Osteocyte (in vitro differentiated cells): ENCODE data around the gene PDE10A. TPM values are rescaled to one million over a fixed set of nuclear protein-coding genes. Genes with fewer than 3 reads are reported as not detected.

Experiments used
- DNase-seq: peaks from one replicate; pipeline ENCODE4 v3.0.0; 2021; ENCODE audit warnings: mixed read lengths; ENCODE audit not compliant: unreplicated experiment; ENCODE audit errors: extremely low spot score
- H3K27ac Mint-ChIP-seq: one replicate; pipeline ENCODE4 v1.8.0; 2021; ENCODE audit warnings: mild to moderate bottlenecking, mixed read lengths; ENCODE audit not compliant: unreplicated experiment
- H3K27me3 Mint-ChIP-seq: one replicate; pipeline ENCODE4 v1.8.0; 2021; ENCODE audit warnings: mixed read lengths; ENCODE audit not compliant: unreplicated experiment
- H3K36me3 Mint-ChIP-seq: one replicate; pipeline ENCODE4 v1.8.0; 2021; ENCODE audit warnings: mixed read lengths; ENCODE audit not compliant: unreplicated experiment
- H3K4me1 Mint-ChIP-seq: one replicate; pipeline ENCODE4 v1.8.0; 2021; ENCODE audit warnings: mixed read lengths; ENCODE audit not compliant: unreplicated experiment
- H3K4me3 Mint-ChIP-seq: one replicate; pipeline ENCODE4 v1.8.0; 2021; ENCODE audit warnings: mild to moderate bottlenecking, moderate library complexity, mixed read lengths; ENCODE audit not compliant: unreplicated experiment
- H3K9me3 Mint-ChIP-seq: one replicate; pipeline ENCODE4 v1.8.0; 2021; ENCODE audit warnings: mixed read lengths; ENCODE audit not compliant: unreplicated experiment
- total RNA-seq: library from RNA; stranded (reverse); gene quantifications from 2 replicates; pipeline ENCODE4 v1.2.1, GENCODE V29; 2021
- TF ChIP-seq, protein P1 (sequence below): fragments of 200-600 bp; sonication (generic); IDR thresholded peaks from 2 replicates; pipeline ENCODE4 v1.5.0; 2021; ENCODE audit warnings: antibody characterized with exemption, mild to moderate bottlenecking, moderate library complexity

PDE10A gene
- total RNA-seq, 1 donor from 2014 or later = 9.8 TPM

DNA sequence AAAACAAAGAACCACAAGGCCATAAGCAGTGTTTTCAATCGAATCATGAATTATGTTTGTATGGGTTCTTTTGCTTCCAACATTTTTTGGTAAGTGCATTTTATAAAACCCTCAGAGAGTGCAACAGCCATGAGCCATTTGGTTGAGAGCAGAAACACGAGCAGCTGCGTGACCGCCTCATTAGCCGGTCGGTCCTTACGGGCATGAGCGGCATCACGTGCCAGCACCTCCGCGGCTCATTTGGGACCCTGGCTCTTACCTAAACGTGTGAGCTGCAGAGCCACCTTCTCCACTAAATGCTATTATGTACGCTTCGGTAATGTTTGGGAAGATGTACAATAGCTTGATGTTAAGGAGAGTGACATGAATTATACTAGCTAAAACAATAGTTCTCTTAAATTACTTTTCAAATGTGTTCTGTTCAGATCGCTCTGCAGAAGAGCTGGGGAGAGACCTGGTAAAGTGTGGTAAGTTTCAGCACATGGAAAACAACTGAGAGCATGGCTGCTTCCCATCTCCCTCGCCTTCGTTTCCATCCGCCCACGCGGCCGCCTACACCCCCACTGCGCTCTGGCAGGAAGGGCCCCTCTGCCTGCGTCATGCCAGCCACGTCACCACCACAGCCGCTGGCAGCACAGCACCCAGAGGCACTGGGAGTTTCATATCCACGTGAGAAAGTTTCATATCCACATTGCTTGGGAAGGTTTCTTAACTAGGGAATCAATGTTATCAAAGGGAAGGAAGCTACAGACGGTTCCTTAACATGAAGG, 23.7 kb upstream of the PDE10A start:
- Mint-ChIP-seq H3K36me3 (no peaks in the 10 kb centered on the region), H3K27ac (no peak overlapping the region), H3K4me3 (no peak overlapping the region), H3K4me1 (peaks cover 7% of the 10 kb centered on the region), H3K27me3 (no peaks in the 10 kb centered on the region), H3K9me3 (peaks cover 4% of the 10 kb centered on the region)
- no peak for DNase-seq
- TF ChIP-seq, protein P1, sequence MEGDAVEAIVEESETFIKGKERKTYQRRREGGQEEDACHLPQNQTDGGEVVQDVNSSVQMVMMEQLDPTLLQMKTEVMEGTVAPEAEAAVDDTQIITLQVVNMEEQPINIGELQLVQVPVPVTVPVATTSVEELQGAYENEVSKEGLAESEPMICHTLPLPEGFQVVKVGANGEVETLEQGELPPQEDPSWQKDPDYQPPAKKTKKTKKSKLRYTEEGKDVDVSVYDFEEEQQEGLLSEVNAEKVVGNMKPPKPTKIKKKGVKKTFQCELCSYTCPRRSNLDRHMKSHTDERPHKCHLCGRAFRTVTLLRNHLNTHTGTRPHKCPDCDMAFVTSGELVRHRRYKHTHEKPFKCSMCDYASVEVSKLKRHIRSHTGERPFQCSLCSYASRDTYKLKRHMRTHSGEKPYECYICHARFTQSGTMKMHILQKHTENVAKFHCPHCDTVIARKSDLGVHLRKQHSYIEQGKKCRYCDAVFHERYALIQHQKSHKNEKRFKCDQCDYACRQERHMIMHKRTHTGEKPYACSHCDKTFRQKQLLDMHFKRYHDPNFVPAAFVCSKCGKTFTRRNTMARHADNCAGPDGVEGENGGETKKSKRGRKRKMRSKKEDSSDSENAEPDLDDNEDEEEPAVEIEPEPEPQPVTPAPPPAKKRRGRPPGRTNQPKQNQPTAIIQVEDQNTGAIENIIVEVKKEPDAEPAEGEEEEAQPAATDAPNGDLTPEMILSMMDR = no peak

DNA sequence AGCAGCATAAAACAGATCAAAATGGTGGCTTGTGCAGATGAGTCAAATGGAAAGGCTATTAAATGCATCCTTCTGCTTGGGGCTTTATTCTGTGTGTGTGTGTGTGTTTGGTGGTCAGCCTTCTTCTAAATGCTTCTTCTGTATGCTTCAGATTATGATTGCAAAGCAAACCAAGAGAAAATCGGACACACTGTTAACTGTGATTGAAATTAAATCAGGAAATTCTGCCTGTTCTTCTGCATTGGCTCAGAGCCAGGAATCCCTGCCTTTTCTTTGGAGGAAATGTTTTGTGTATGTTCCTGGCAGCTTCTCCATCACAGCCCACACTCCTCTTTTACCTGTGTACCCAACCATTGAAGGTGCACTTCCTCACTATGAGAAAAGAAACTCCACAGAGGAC, 22.3 kb upstream of the PDE10A start:
- H3K27me3 Mint-ChIP-seq = no peaks in the 10 kb centered on the region
- H3K4me3 Mint-ChIP-seq = no peak overlapping the region
- no peak for DNase-seq
- H3K36me3 Mint-ChIP-seq = no peaks in the 10 kb centered on the region
- peaks cover 4% of the 10 kb centered on the region for H3K9me3 Mint-ChIP-seq
- no peak overlapping the region for H3K27ac Mint-ChIP-seq
- TF ChIP-seq, protein P1 = no peak
- H3K4me1 Mint-ChIP-seq = peaks cover 2% of the 10 kb centered on the region

DNA sequence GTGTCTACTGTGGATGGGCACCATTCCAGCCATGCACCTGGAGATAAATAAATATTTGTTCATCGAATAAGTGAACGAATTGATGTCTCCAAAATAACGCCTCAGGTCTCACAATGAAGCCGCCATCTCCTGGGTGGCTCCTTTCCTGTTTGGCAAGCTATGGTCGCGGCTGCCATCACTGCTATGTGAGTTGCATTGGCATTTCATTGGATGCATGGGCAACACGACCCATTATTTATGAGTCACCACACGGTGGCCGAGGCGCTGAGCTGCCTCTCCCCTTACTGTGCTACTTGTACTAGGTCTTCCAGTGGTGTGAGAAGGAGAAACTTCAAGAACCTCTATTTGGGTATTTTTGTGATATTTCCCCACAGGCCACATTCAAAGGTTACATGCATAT, 21.3 kb upstream of the PDE10A start:
- Mint-ChIP-seq H3K9me3 (peaks cover under 1% of the 10 kb centered on the region), H3K36me3 (no peaks in the 10 kb centered on the region), H3K4me3 (no peak overlapping the region), H3K27ac (no peak overlapping the region), H3K4me1 (no peaks in the 10 kb centered on the region), H3K27me3 (no peaks in the 10 kb centered on the region)
- DNase-seq = no peak
- TF ChIP-seq, protein P1 = no peak

DNA sequence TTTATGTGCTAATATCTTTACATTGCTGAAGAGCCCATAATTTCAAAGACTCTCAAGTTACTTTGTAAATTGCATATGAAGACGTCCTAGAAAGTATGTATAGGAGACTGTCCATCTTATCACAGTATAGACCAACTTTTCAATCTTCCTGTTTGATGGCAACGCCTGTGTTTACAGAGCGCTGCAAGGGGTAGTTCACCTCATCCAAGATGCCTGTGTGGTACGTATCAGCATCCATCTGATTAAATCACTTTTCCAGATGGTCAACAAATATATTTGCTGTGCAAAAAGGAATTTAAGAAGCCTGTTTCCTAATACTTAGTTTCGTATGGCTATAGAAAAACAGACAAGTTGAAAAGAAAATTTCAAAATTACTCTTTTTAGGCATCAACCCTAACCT, 17.9 kb upstream of the PDE10A start:
- no peaks in the 10 kb centered on the region for H3K9me3 Mint-ChIP-seq
- no peak for DNase-seq
- H3K36me3 Mint-ChIP-seq = no peaks in the 10 kb centered on the region
- H3K4me3 Mint-ChIP-seq = no peak overlapping the region
- TF ChIP-seq, protein P1 = no peak
- no peaks in the 10 kb centered on the region for H3K4me1 Mint-ChIP-seq
- H3K27ac Mint-ChIP-seq = no peak overlapping the region
- H3K27me3 Mint-ChIP-seq = no peaks in the 10 kb centered on the region

DNA sequence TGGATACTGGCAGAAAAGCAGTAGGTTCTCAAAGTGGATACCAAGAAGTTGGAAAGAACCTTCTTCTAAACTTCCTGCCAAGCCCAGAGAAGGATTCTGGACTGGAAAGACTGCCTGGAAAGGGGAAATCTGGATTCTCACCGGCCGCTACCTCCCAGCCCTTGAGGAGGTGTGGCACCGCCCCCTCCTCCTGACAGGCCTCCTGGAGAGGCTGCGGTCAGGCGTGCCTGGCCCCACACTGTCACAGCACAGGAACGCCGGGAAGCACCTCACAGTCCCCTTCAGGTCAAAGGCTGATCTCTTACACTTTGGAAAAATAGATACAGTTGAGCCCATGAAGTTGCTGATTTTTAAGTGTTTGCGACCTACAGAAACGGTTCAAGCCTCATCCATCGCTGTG, 16.3 kb upstream of the PDE10A start:
- TF ChIP-seq, protein P1 = no peak
- Mint-ChIP-seq H3K27ac (no peak overlapping the region), H3K4me3 (no peak overlapping the region), H3K9me3 (no peaks in the 10 kb centered on the region), H3K27me3 (no peaks in the 10 kb centered on the region), H3K36me3 (no peaks in the 10 kb centered on the region), H3K4me1 (no peaks in the 10 kb centered on the region)
- no peak for DNase-seq
